Measurements from ENCODE around the gene PRRG2.

DNA sequence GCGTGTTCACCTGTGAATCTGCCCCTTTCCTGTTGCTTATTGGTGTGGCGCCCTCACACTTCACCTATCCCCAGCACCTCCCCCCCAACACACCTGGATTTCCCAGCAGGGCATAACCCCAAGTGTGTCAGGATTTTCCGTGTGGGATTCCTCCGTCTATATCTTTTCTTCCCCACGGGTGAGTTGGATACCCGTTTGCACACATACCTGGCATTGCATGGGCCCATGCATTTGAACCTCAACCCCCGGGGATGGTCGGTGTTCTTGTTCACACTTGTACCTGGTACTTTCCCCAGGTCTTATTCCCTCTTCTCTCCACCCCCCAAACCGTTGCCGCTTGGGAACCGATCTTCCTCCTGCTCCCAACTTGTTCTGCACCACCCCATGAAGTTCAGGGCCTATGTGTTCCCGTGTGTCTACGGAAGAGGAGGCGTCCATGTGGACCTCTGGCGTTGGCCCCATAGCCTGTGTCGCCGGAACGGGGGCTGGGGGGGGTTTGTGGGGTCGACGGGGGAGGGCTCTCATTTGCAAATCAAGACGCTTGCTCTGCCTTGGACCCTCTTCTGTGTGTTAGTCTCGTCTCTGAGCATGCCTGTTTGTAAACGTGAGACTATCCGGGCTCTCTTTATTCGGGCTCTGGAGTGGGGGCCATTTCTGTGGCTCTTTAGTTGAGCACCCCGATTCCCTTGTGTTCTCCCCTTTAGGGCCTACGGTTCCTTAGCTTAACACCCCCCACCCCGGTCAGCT is 11.5 kb downstream of the PRRG2 start:
- TF ChIP-seq, protein P1, sequence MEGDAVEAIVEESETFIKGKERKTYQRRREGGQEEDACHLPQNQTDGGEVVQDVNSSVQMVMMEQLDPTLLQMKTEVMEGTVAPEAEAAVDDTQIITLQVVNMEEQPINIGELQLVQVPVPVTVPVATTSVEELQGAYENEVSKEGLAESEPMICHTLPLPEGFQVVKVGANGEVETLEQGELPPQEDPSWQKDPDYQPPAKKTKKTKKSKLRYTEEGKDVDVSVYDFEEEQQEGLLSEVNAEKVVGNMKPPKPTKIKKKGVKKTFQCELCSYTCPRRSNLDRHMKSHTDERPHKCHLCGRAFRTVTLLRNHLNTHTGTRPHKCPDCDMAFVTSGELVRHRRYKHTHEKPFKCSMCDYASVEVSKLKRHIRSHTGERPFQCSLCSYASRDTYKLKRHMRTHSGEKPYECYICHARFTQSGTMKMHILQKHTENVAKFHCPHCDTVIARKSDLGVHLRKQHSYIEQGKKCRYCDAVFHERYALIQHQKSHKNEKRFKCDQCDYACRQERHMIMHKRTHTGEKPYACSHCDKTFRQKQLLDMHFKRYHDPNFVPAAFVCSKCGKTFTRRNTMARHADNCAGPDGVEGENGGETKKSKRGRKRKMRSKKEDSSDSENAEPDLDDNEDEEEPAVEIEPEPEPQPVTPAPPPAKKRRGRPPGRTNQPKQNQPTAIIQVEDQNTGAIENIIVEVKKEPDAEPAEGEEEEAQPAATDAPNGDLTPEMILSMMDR (conservative IDR thresholded peaks at IDR 0.05; ENCODE audit: low read length) = no peak
- no peak for TF ChIP-seq EZH2phosphoT487 (IDR thresholded peaks at IDR 0.05; ENCODE audit: borderline replicate concordance)
